Endothelial cell of umbilical vein (primary cell): ENCODE measurements around the gene ERG. TPM values are rescaled to one million over a fixed set of nuclear protein-coding genes. Genes with fewer than 3 reads are reported as not detected.
A peak's percentile ranks its signal among the peaks of the same experiment; 100 is the strongest.

Source experiments
- BruUV-seq: library from RNA; stranded (reverse); fragments of 400-500 nt; replicated peaks from 2 replicates; lab custom pipeline; 2021; lab: Mats Ljungman, UMichigan
- CTCF ChIA-PET: fragments of 300-600, 350-600 bp; sonication (Branson Sonifier 250); formaldehyde crosslinking; loops from one replicate; lab custom pipeline; 2021; ENCODE audit warnings: antibody characterized with exemption, inconsistent platforms; lab: Charles Lee
- POLR2A ChIA-PET: fragments of 300-600, 350-600 bp; sonication (Branson Sonifier 250); formaldehyde crosslinking; loops from one replicate; lab custom pipeline; 2021; ENCODE audit warnings: antibody characterized with exemption, inconsistent platforms; lab: Charles Lee
- DNase-seq: peaks from one replicate; pipeline ENCODE4 v3.0.0-alpha.2; 2011; ENCODE audit warnings: low read depth, low spot score
- FAIRE-seq: peaks from 2 replicates; lab custom pipeline; 2011; peaks lifted over from hg19 to GRCh38; lab: Jason Lieb, UNC
- H2AFZ ChIP-seq: 2 replicates; pipeline ENCODE4 v1.6.0; 2012; ENCODE audit warnings: low read depth, low read length, control low read depth, inconsistent platforms
- H3K27ac ChIP-seq: 2 replicates; pipeline ENCODE4 v1.5.1; 2011; ENCODE audit warnings: low read depth, mild to moderate bottlenecking, control low read depth, low read length, moderate library complexity; ENCODE audit not compliant: insufficient read depth
- H3K27me3 ChIP-seq, 2 experiments: 2 replicates each; pipeline versions ENCODE4 v1.6.0 to v1.6.1; 2011; ENCODE audit warnings: low read length in 2 of 2, mixed read lengths in 1 of 2; ENCODE audit not compliant: control insufficient read depth in 2 of 2, insufficient read depth in 2 of 2
- H3K36me3 ChIP-seq, 2 experiments: 2 replicates in 1 of 2; 3 replicates in 1 of 2; pipeline ENCODE4 v1.5.1; 2011; ENCODE audit warnings: low read length in 2 of 2, mild to moderate bottlenecking in 1 of 2, moderate library complexity in 1 of 2; ENCODE audit not compliant: control insufficient read depth in 2 of 2, insufficient read depth in 2 of 2; ENCODE audit errors: extremely low read depth in 1 of 2
- H3K4me1 ChIP-seq: 3 replicates; pipeline ENCODE4 v1.5.1; 2011; ENCODE audit warnings: mild to moderate bottlenecking, low read length; ENCODE audit not compliant: control insufficient read depth, insufficient read depth; ENCODE audit errors: extremely low read depth
- H3K4me2 ChIP-seq: 2 replicates; pipeline ENCODE4 v1.6.1; 2011; ENCODE audit warnings: low read length, control low read depth, mixed read lengths; ENCODE audit not compliant: insufficient read depth
- H3K4me3 ChIP-seq, 3 experiments: fragments of 200-600 bp in 1 of 3; sonication (generic), shearing (Covaris generic) in 1 of 3; replicated peaks in 1 of 3; 2 replicates each; pipeline ENCODE4 v1.5.1; 2011 to 2016; ENCODE audit warnings: control low read depth in 3 of 3, low read length in 3 of 3, mild to moderate bottlenecking in 2 of 3, inconsistent platforms in 1 of 3, low read depth in 1 of 3, moderate library complexity in 1 of 3; ENCODE audit not compliant: insufficient read depth in 1 of 3
- H3K79me2 ChIP-seq: 2 replicates; pipeline ENCODE4 v1.6.0; 2012; ENCODE audit warnings: low read length, inconsistent platforms; ENCODE audit not compliant: control insufficient read depth, insufficient read depth
- H3K9ac ChIP-seq: replicated peaks from 2 replicates; pipeline ENCODE3; 2011; ENCODE audit warnings: low read length, control low read depth; ENCODE audit not compliant: insufficient read depth; ENCODE audit errors: extremely low read depth
- H3K9me1 ChIP-seq: replicated peaks from 3 replicates; pipeline ENCODE4 v1.6.0; 2011; ENCODE audit warnings: mild to moderate bottlenecking, low read length; ENCODE audit not compliant: control insufficient read depth, insufficient read depth; ENCODE audit errors: extremely low read depth
- H3K9me3 ChIP-seq: replicated peaks from 2 replicates; pipeline ENCODE4 v1.5.1; 2012; ENCODE audit warnings: low read length, inconsistent platforms; ENCODE audit not compliant: control insufficient read depth, insufficient read depth
- H4K20me1 ChIP-seq: replicated peaks from 2 replicates; pipeline ENCODE3; 2011; ENCODE audit warnings: mild to moderate bottlenecking, low read length; ENCODE audit not compliant: control insufficient read depth, insufficient read depth; ENCODE audit errors: extremely low read depth
- CTCF ChIP-seq, 2 donors: IDR thresholded peaks; 1 replicate in 1 of 2; 2 replicates in 1 of 2; pipeline ENCODE4 v1.5.1; 2011; ENCODE audit warnings: low read length in 2 of 2, mild to moderate bottlenecking in 2 of 2, moderate library complexity in 2 of 2, control low read depth in 1 of 2, inconsistent platforms in 1 of 2, low read depth in 1 of 2; ENCODE audit not compliant: insufficient read depth in 1 of 2; ENCODE audit errors: extremely low read depth in 1 of 2
- EZH2 ChIP-seq: IDR thresholded peaks from 2 replicates; pipeline ENCODE4 v1.6.1; 2012; ENCODE audit warnings: borderline replicate concordance, low read depth, mild to moderate bottlenecking, moderate library complexity, low read length, inconsistent platforms; ENCODE audit not compliant: severe bottlenecking
- FOS ChIP-seq: IDR thresholded peaks from 2 replicates; pipeline ENCODE4 v1.6.1; 2011; ENCODE audit warnings: mild to moderate bottlenecking, low read length, moderate library complexity, borderline replicate concordance; ENCODE audit not compliant: insufficient read depth
- GATA2 ChIP-seq: IDR thresholded peaks from 2 replicates; pipeline ENCODE4 v1.7.0; 2011; ENCODE audit warnings: low read depth, mild to moderate bottlenecking, moderate library complexity, mixed read lengths, low read length; ENCODE audit not compliant: insufficient read length, insufficient read depth
- JUN ChIP-seq: IDR thresholded peaks from 2 replicates; pipeline ENCODE4 v1.6.1; 2011; ENCODE audit warnings: borderline replicate concordance, low read depth; ENCODE audit not compliant: insufficient read length, insufficient read depth
- MYC ChIP-seq: IDR thresholded peaks from one replicate; pipeline ENCODE4 v1.6.1; 2011; ENCODE audit warnings: mild to moderate bottlenecking, low read depth, low read length
- POLR2A ChIP-seq: IDR thresholded peaks from 2 replicates; pipeline ENCODE4 v1.6.1; 2012; ENCODE audit warnings: low read depth, mild to moderate bottlenecking, control low read depth, low read length
- POLR2AphosphoS5 ChIP-seq: IDR thresholded peaks from 2 replicates; pipeline ENCODE4 v1.6.1; 2012; ENCODE audit warnings: low read depth, mild to moderate bottlenecking, control low read depth, low read length, moderate library complexity; ENCODE audit not compliant: insufficient read depth
- dilution Hi-C: fragments of 300-500 bp; cut with MboI; formaldehyde crosslinking; loops from one replicate; pipeline ENCODE4 v1.15.0; 2019; ENCODE audit warnings: low sequenced_read_pairs; ENCODE audit not compliant: extremely low pct_ligation_motif_present
- intact Hi-C: fragments of 100-400 bp; cut with micrococcal nuclease; formaldehyde crosslinking; loops from one replicate; pipeline ENCODE4 v1.10.0; 2022
- polyA plus RNA-seq, 4 experiments: library from polyadenylated mRNA; depleted of rRNA in 3 of 4; stranded (reverse) in 3 of 4; unstranded in 1 of 4; fragments of >200 nt; gene quantifications; 2 replicates each; pipeline versions ENCODE4 v1.2.1 to v1.2.3, GENCODE V29; 2011 to 2012; ENCODE audit warnings: missing spikeins in 1 of 4
- total RNA-seq: library from RNA; stranded (reverse); gene quantifications from 2 replicates; pipeline ENCODE4 v1.2.3, GENCODE V29; 2021

ERG gene
- total and polyA plus RNA-seq, 2 donors (not counting 3 experiments of a cell fraction or from before 2014, with no cell fraction given): 173 to 210 TPM

GRCh38 chr21:38494703-38495102 lies 3.6 kb downstream of the ERG start:
- Histone ChIP-seq H3K36me3 (peaks cover 0 to 10% of the 10 kb centered on the region in 2 experiments), H3K27ac (peak overlapping the region; percentile 100), H3K4me2 (peak overlapping the region; percentile 95), H2AFZ (no peak overlapping the region), H3K79me2 (peaks cover 86% of the 10 kb centered on the region), H3K4me3 (peak overlapping the region; percentile 84 to 100 (median 99)), H3K4me1 (peaks cover 63% of the 10 kb centered on the region), H3K27me3 (no peaks in the 10 kb centered on the region), H3K9me3 (no peaks in the 10 kb centered on the region), H4K20me1 (no peaks in the 10 kb centered on the region), H3K9ac (peak overlapping the region; percentile 100), H3K9me1 (no peaks in the 10 kb centered on the region)
- peak; percentile 78 for FAIRE-seq
- intact Hi-C loops: loop anchor here (1.0 to 5.0 kb wide), 2 partner anchors 39 to 322 kb away; no protein-coding TSS in a partner anchor
- POLR2A ChIA-PET: no interaction called here
- dilution Hi-C loops: no loop called here
- CTCF ChIA-PET: interaction anchor here (0.9 to 1.1 kb wide), 3 partner anchors 11 to 105 kb away, joined by 3 to 4 read pairs (median 3); no protein-coding TSS in a partner anchor
- TF ChIP-seq POLR2AphosphoS5 (peak; percentile 76), FOS (peak; percentile 46), EZH2 (no peak), JUN (peak; percentile 25), GATA2 (peak; percentile 72), CTCF (IDR thresholded peaks at IDR 0.05; ENCODE audit: extremely low read depth in 1 of 2, insufficient read depth in 1 of 2, low read depth in 1 of 2, low read length in 2 of 2) (no peak), POLR2A (peak; percentile 86), MYC (no peak)
- no TSS peak for BruUV-seq
- DNase-seq: peak; percentile 88
